HG03103 (cell line): Measurements from ENCODE around the gene CNOT9.

Experiments used
- ATAC-seq: cut with Tn5 transposase; IDR thresholded peaks from one replicate; pipeline ENCODE4 v1.9.1; 2021; ENCODE audit warnings: low read depth; ENCODE audit not compliant: unreplicated experiment

CNOT9 gene

DNA sequence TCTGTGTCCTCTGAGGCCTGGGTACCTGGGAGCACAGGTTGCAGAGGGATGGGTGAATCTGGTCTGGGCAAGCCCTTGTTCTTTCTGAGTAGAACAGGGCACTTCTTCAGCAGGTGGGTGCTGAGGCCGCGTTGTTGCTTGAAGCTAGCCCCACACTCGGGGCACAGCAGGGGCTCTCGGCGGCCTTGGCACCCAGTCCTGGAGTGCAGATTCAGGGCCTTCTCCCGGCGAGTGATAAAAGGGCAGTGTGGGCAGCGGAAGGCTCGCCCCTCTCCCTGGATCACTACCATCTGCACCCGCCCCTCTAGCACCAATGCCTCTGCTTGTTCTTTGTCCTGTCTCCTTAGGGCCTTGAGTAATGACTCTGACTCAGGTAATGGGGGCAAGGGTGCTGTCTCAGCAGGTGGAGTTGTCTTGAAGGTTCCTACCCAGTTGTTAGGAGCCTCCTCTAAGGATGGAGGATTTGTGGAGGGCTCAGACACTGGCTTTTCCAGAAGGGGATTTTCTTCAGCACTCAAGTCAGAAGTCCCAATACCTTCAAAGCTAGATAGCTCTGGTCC, 75.2 kb downstream of the CNOT9 start:
- no peak for ATAC-seq

DNA sequence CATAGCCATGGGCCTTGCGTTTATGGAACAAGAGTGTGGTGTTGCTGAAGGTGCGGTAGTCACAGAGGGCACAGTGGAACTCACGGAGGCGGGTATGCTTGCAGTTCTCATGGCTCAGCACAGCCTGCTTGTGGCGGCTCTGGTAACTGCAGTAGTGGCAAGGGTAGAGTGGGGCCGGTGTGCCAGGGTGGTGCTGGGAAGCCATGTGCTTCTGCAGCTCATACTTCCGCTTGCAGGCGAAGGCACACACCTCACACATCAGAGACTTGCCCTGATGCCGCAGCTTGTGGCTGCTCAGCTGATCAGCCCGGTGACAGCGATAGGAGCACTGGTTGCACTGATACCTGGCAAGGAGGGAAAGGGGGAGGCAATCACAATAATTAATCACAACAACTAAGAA, 76.1 kb downstream of the CNOT9 start:
- ATAC-seq, result no peak

DNA sequence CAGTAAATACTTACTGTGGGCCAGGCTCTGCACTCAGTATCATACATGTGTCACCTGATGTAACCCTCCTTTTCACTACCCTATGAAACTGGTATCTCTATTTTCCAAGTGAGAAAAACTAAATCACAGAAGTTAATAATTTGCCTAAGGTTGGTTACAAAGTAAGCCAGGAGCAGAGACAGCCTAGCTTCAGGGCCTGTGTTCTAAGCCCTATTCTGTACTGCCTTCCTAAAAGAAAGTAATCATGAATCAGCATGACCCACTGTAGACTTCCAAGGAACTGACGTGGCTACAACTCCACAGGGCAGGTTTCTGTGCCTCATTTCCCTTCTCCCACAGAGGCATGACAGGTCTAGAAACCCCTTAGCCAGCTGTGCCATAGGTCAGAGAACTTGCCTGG, 76.5 kb downstream of the CNOT9 start:
- no peak for ATAC-seq
